A673 (cell line): ENCODE results near the gene IVNS1ABP. TPM values are rescaled to one million over a fixed set of nuclear protein-coding genes. Genes with fewer than 3 reads are reported as not detected.

ENCODE experiments used
- BruUV-seq: library from RNA; stranded (reverse); fragments of 400-500 nt; replicated peaks from 2 replicates; lab custom pipeline; 2021; lab: Mats Ljungman, UMichigan
- CTCF ChIA-PET: fragments of 300-600 bp; sonication (Branson Sonifier 250); formaldehyde crosslinking; loops from one replicate; lab custom pipeline; 2022; ENCODE audit warnings: antibody characterized with exemption; lab: Charles Lee
- POLR2A ChIA-PET: fragments of 300-600 bp; sonication (Branson Sonifier 250); formaldehyde crosslinking; loops from one replicate; lab custom pipeline; 2022; ENCODE audit warnings: antibody characterized with exemption; ENCODE audit not compliant: low non-redundant PET; lab: Charles Lee
- DNase-seq: peaks from one replicate; pipeline ENCODE4 v3.0.0-alpha.2; 2015; ENCODE audit warnings: low spot score
- H3K27ac ChIP-seq: fragments of 200-600 bp; sonication (generic); 2 replicates; pipeline ENCODE4 v1.5.1; 2016; ENCODE audit warnings: mixed run types, low read depth, mild to moderate bottlenecking, mixed read lengths, antibody characterized with exemption, low read length; ENCODE audit not compliant: poor library complexity, severe bottlenecking
- H3K27me3 ChIP-seq: fragments of 200-600 bp; sonication (generic); replicated peaks from 2 replicates; pipeline ENCODE4 v1.6.1; 2017; ENCODE audit warnings: mixed run types, low read depth, mild to moderate bottlenecking, mixed read lengths, antibody characterized with exemption, low read length; ENCODE audit not compliant: insufficient read depth, poor library complexity
- H3K36me3 ChIP-seq: fragments of 200-600 bp; sonication (generic); 2 replicates; pipeline ENCODE4 v1.6.1; 2016; ENCODE audit warnings: mixed run types, mild to moderate bottlenecking, mixed read lengths, antibody characterized with exemption, low read length; ENCODE audit not compliant: insufficient read depth, poor library complexity, severe bottlenecking
- H3K4me1 ChIP-seq: fragments of 200-600 bp; sonication (generic); 2 replicates; pipeline ENCODE4 v1.6.1; 2017; ENCODE audit warnings: mixed run types, mild to moderate bottlenecking, mixed read lengths, antibody characterized with exemption, low read length; ENCODE audit not compliant: insufficient read depth, poor library complexity, severe bottlenecking
- H3K4me3 ChIP-seq: fragments of 200-600 bp; sonication (generic); 2 replicates; pipeline ENCODE4 v1.5.1; 2016; ENCODE audit warnings: low read depth, mixed run types, mild to moderate bottlenecking, mixed read lengths, low read length; ENCODE audit not compliant: poor library complexity, severe bottlenecking
- H3K9me3 ChIP-seq: fragments of 200-600 bp; sonication (generic); 2 replicates; pipeline ENCODE4 v1.6.1; 2016; ENCODE audit warnings: mixed run types, low read depth, mild to moderate bottlenecking, mixed read lengths, antibody characterized with exemption, low read length; ENCODE audit not compliant: poor library complexity, severe bottlenecking
- CTCF ChIP-seq: fragments of 300-800, 200-600 bp; sonication (generic); conservative IDR thresholded peaks from 2 replicates; pipeline ENCODE4 v1.5.1; 2017; ENCODE audit warnings: low read depth, mild to moderate bottlenecking, antibody characterized with exemption, low read length, moderate library complexity, mixed read lengths
- EZH2 ChIP-seq: fragments of 200-600 bp; sonication (generic); IDR thresholded peaks from 2 replicates; pipeline ENCODE4 v1.6.1; 2017; ENCODE audit warnings: borderline replicate concordance, low read depth, mild to moderate bottlenecking, mixed read lengths, antibody characterized with exemption, low read length; ENCODE audit not compliant: poor library complexity, severe bottlenecking
- intact Hi-C: fragments of 100-400 bp; cut with micrococcal nuclease; formaldehyde crosslinking; loops from one replicate; pipeline ENCODE4 v1.10.0; 2022; ENCODE audit not compliant: unreplicated experiment
- total RNA-seq: library from RNA; stranded (reverse); gene quantifications from 2 replicates; pipeline ENCODE4 v1.2.3, GENCODE V29; 2021

IVNS1ABP gene
- total RNA-seq, 1 experiment from 2014 or later, result 221 TPM

- DNase-seq, result no peak
- TF ChIP-seq CTCF (no peak), EZH2 (no peak)
- Histone ChIP-seq H3K9me3 (no peaks in the 10 kb centered on the region), H3K36me3 (no peaks in the 10 kb centered on the region), H3K27me3 (no peaks in the 10 kb centered on the region), H3K27ac (no peak overlapping the region), H3K4me3 (no peak overlapping the region), H3K4me1 (no peaks in the 10 kb centered on the region)
- no TSS peak for BruUV-seq
- ChIA-PET CTCF (no interaction called here), POLR2A (no interaction called here)
- intact Hi-C loops, result no loop called here
Observed at GRCh38 chr1:185288435-185288834, 28.6 kb downstream of the IVNS1ABP start.

- POLR2A ChIA-PET, result no interaction called here
- CTCF ChIA-PET, result no interaction called here
Observed at GRCh38 chr1:185287451-185287850, 29.6 kb downstream of the IVNS1ABP start.

GRCh38 chr1:185284533-185285276 lies 32.3 kb downstream of the IVNS1ABP start:
- no peaks in the 10 kb centered on the region for H3K4me1 ChIP-seq
- peak; percentile 28 for DNase-seq
- intact Hi-C loops, result no loop called here
- H3K27ac ChIP-seq, result no peak overlapping the region
- no peaks in the 10 kb centered on the region for H3K27me3 ChIP-seq
- ChIA-PET POLR2A (no interaction called here), CTCF (no interaction called here)
- no peaks in the 10 kb centered on the region for H3K9me3 ChIP-seq
- no peak for TF ChIP-seq CTCF
- TF ChIP-seq EZH2, result no peak
- no TSS peak for BruUV-seq
- H3K36me3 ChIP-seq, result no peaks in the 10 kb centered on the region
- no peak overlapping the region for H3K4me3 ChIP-seq

More at GRCh38 chr1:185287451-185287850, 29.6 kb downstream of the IVNS1ABP start:
- no peaks in the 10 kb centered on the region for H3K27me3 ChIP-seq
- no peak for DNase-seq
- no peaks in the 10 kb centered on the region for H3K4me1 ChIP-seq
- H3K36me3 ChIP-seq, result no peaks in the 10 kb centered on the region
- no peak for TF ChIP-seq EZH2
- TF ChIP-seq CTCF, result no peak
- no peak overlapping the region for H3K27ac ChIP-seq
- no TSS peak for BruUV-seq
- H3K9me3 ChIP-seq, result no peaks in the 10 kb centered on the region
- intact Hi-C loops, result no loop called here
- no peak overlapping the region for H3K4me3 ChIP-seq
